ENCODE measurements around the gene NFASC.

DNA sequence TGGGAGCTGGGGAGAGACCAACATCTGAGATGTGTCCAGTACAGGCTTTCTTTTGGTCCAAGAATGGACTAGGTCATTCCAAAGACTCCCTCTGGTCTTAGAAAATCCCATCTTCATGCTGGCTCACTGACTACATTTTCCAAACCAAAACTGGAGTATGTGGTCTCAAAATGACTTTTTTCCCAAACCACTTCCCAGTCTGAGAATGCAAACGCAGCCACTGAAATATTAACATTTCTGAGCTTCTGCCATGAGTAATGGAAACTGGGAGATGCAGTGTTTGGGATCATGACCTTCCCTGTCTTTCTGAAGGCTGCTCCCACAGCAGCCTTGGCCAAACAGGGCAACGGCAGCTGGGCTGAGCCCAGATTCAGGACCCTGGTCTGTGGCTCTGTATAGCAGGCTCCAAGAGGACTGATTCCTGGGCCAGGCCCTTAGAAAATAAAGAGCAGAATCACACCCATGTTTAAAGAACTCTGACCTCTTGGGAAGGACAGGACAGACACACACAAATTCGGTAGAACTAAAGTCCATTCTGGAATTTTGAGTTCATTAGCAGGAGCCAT is 110.3 kb downstream of the NFASC start:
- TF ChIP-seq, protein P1, sequence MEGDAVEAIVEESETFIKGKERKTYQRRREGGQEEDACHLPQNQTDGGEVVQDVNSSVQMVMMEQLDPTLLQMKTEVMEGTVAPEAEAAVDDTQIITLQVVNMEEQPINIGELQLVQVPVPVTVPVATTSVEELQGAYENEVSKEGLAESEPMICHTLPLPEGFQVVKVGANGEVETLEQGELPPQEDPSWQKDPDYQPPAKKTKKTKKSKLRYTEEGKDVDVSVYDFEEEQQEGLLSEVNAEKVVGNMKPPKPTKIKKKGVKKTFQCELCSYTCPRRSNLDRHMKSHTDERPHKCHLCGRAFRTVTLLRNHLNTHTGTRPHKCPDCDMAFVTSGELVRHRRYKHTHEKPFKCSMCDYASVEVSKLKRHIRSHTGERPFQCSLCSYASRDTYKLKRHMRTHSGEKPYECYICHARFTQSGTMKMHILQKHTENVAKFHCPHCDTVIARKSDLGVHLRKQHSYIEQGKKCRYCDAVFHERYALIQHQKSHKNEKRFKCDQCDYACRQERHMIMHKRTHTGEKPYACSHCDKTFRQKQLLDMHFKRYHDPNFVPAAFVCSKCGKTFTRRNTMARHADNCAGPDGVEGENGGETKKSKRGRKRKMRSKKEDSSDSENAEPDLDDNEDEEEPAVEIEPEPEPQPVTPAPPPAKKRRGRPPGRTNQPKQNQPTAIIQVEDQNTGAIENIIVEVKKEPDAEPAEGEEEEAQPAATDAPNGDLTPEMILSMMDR (IDR thresholded peaks at IDR 0.05) = no peak
- no peak for TF ChIP-seq POLR2A (IDR thresholded peaks at IDR 0.05)
